ENCODE measurements around the gene UNC45A. TPM values are rescaled to one million over a fixed set of nuclear protein-coding genes. Genes with fewer than 3 reads are reported as not detected.

The UNC45A gene
- polyA plus RNA-seq, 6 donors from 2014 or later, result 54.9 to 76.1 (median 60.9) TPM

GRCh38 chr15:90959894-90960293 is 24.8 kb downstream of the UNC45A start:
- Mint-ChIP-seq H3K27ac (no peak overlapping the region), H3K4me1 (peaks cover 3 to 10% (median 6%) of the 10 kb centered on the region in 3 donors), H3K4me3 (peak overlapping the region in 1 of 8 donors; percentile 65), H3K27me3 (no peaks in the 10 kb centered on the region), H3K36me3 (peaks cover 10 to 15% of the 10 kb centered on the region in 2 donors), H3K9me3 (no peaks in the 10 kb centered on the region)
- DNase-seq (no peak), ATAC-seq (ENCODE audit: low read depth in 2 of 2) (no peak)

- Mint-ChIP-seq H3K4me1 (peaks cover 3 to 10% (median 6%) of the 10 kb centered on the region in 3 donors), H3K4me3 (no peak overlapping the region), H3K27ac (peak overlapping the region in 1 of 6 donors; percentile 24), H3K36me3 (peaks cover 10 to 15% of the 10 kb centered on the region in 2 donors), H3K27me3 (no peaks in the 10 kb centered on the region), H3K9me3 (no peaks in the 10 kb centered on the region)
- DNase-seq (no peak), ATAC-seq (ENCODE audit: low read depth in 2 of 2) (no peak)
Measured at GRCh38 chr15:90960298-90961091, 25.4 kb downstream of the UNC45A start.

GRCh38 chr15:90962021-90962420 is 26.9 kb downstream of the UNC45A start:
- Mint-ChIP-seq H3K4me1 (peaks cover 3 to 6% (median 5%) of the 10 kb centered on the region in 3 donors), H3K27me3 (no peaks in the 10 kb centered on the region), H3K27ac (peak overlapping the region in 1 of 6 donors; percentile 75), H3K4me3 (no peak overlapping the region), H3K36me3 (peaks cover 10 to 15% of the 10 kb centered on the region in 2 donors), H3K9me3 (no peaks in the 10 kb centered on the region)
- ATAC-seq (ENCODE audit: low read depth in 2 of 2), result no peak
- DNase-seq, result no peak

- DNase-seq (no peak), ATAC-seq (ENCODE audit: low read depth in 2 of 2) (no peak)
- Mint-ChIP-seq H3K4me1 (no peaks in the 10 kb centered on the region), H3K36me3 (peaks cover 3 to 5% of the 10 kb centered on the region in 2 donors), H3K4me3 (no peak overlapping the region), H3K27ac (peak overlapping the region in 1 of 6 donors; percentile 9), H3K27me3 (no peaks in the 10 kb centered on the region), H3K9me3 (no peaks in the 10 kb centered on the region)
Measured at GRCh38 chr15:90966262-90966661, 31.2 kb downstream of the UNC45A start.

GRCh38 chr15:90967206-90967605 is 32.1 kb downstream of the UNC45A start:
- Mint-ChIP-seq H3K27me3 (no peaks in the 10 kb centered on the region), H3K9me3 (no peaks in the 10 kb centered on the region), H3K27ac (no peak overlapping the region), H3K4me1 (no peaks in the 10 kb centered on the region), H3K36me3 (peaks cover 0 to 4% of the 10 kb centered on the region in 2 donors), H3K4me3 (no peak overlapping the region)
- DNase-seq (no peak), ATAC-seq (ENCODE audit: low read depth in 2 of 2) (no peak)

- H3K36me3 Mint-ChIP-seq, result peaks cover 0 to under 1% of the 10 kb centered on the region in 2 donors
- no peaks in the 10 kb centered on the region for H3K4me1 Mint-ChIP-seq
- H3K9me3 Mint-ChIP-seq, result no peaks in the 10 kb centered on the region
- H3K27me3 Mint-ChIP-seq, result no peaks in the 10 kb centered on the region
- H3K27ac Mint-ChIP-seq, result no peak overlapping the region
- DNase-seq, result no peak
- no peak overlapping the region for H3K4me3 Mint-ChIP-seq
- ATAC-seq (ENCODE audit: low read depth in 2 of 2), result no peak
Measured at GRCh38 chr15:90968434-90968833, 33.3 kb downstream of the UNC45A start.

- Mint-ChIP-seq H3K4me3 (no peak overlapping the region), H3K36me3 (peaks cover 0 to 8% of the 10 kb centered on the region in 2 donors), H3K27me3 (no peaks in the 10 kb centered on the region), H3K27ac (peak overlapping the region in 2 of 6 donors; percentile 46 to 67), H3K9me3 (no peaks in the 10 kb centered on the region), H3K4me1 (no peaks in the 10 kb centered on the region)
- ATAC-seq (ENCODE audit: low read depth in 2 of 2) (no peak), DNase-seq (no peak)
Measured at GRCh38 chr15:90970274-90970673, 35.2 kb downstream of the UNC45A start.

- Mint-ChIP-seq H3K9me3 (no peaks in the 10 kb centered on the region), H3K36me3 (peaks cover 0 to 8% of the 10 kb centered on the region in 2 donors), H3K27me3 (no peaks in the 10 kb centered on the region), H3K4me1 (no peaks in the 10 kb centered on the region), H3K27ac (no peak overlapping the region), H3K4me3 (no peak overlapping the region)
- no peak for DNase-seq
- no peak for ATAC-seq (ENCODE audit: low read depth in 2 of 2)
Measured at GRCh38 chr15:90972133-90972532, 37.0 kb downstream of the UNC45A start.

- H3K36me3 Mint-ChIP-seq, result peaks cover 0 to 8% of the 10 kb centered on the region in 2 donors
- H3K27ac Mint-ChIP-seq, result peak overlapping the region in 2 of 6 donors; percentile 66
- peak overlapping the region in 1 of 8 donors; percentile 61 for H3K4me3 Mint-ChIP-seq
- no peaks in the 10 kb centered on the region for H3K27me3 Mint-ChIP-seq
- ATAC-seq (ENCODE audit: low read depth in 2 of 2) (no peak), DNase-seq (no peak)
- no peaks in the 10 kb centered on the region for H3K4me1 Mint-ChIP-seq
- H3K9me3 Mint-ChIP-seq, result no peaks in the 10 kb centered on the region
Measured at GRCh38 chr15:90974216-90974615, 39.1 kb downstream of the UNC45A start.

- DNase-seq, result no peak
- Mint-ChIP-seq H3K36me3 (peaks cover 0 to 3% of the 10 kb centered on the region in 2 donors), H3K27me3 (no peaks in the 10 kb centered on the region), H3K4me3 (no peak overlapping the region), H3K9me3 (no peaks in the 10 kb centered on the region), H3K4me1 (peaks cover 11 to 28% (median 14%) of the 10 kb centered on the region in 3 donors), H3K27ac (no peak overlapping the region)
- no peak for ATAC-seq (ENCODE audit: low read depth in 2 of 2)
Measured at GRCh38 chr15:90979582-90979981, 44.5 kb downstream of the UNC45A start.

GRCh38 chr15:90981681-90982080 is 46.6 kb downstream of the UNC45A start:
- peak overlapping the region in 4 of 6 donors; percentile 21 to 78 (median 32) for H3K27ac Mint-ChIP-seq
- DNase-seq (peak; percentile 29), ATAC-seq (ENCODE audit: low read depth in 2 of 2) (peak; percentile 86 to 87)
- peaks cover 11 to 29% (median 14%) of the 10 kb centered on the region in 3 donors for H3K4me1 Mint-ChIP-seq
- no peaks in the 10 kb centered on the region for H3K9me3 Mint-ChIP-seq
- peak overlapping the region in 6 of 8 donors; percentile 8 to 71 (median 37) for H3K4me3 Mint-ChIP-seq
- no peaks in the 10 kb centered on the region for H3K36me3 Mint-ChIP-seq
- H3K27me3 Mint-ChIP-seq, result no peaks in the 10 kb centered on the region

- ATAC-seq (ENCODE audit: low read depth in 2 of 2) (peak; percentile 14 to 20), DNase-seq (no peak)
- H3K9me3 Mint-ChIP-seq, result no peaks in the 10 kb centered on the region
- H3K4me1 Mint-ChIP-seq, result peaks cover 11 to 34% (median 14%) of the 10 kb centered on the region in 3 donors
- peak overlapping the region in 3 of 6 donors; percentile 3 to 43 (median 22) for H3K27ac Mint-ChIP-seq
- H3K36me3 Mint-ChIP-seq, result no peaks in the 10 kb centered on the region
- peak overlapping the region in 6 of 8 donors; percentile 8 to 71 (median 37) for H3K4me3 Mint-ChIP-seq
- H3K27me3 Mint-ChIP-seq, result no peaks in the 10 kb centered on the region
Measured at GRCh38 chr15:90982135-90982534, 47.0 kb downstream of the UNC45A start.

GRCh38 chr15:90986790-90987507 is 51.9 kb downstream of the UNC45A start:
- H3K27me3 Mint-ChIP-seq, result no peaks in the 10 kb centered on the region
- peaks cover 8 to 26% (median 13%) of the 10 kb centered on the region in 3 donors for H3K4me1 Mint-ChIP-seq
- no peak for ATAC-seq (ENCODE audit: low read depth in 2 of 2)

More at GRCh38 chr15:90986790-90987507, 51.9 kb downstream of the UNC45A start:
- Mint-ChIP-seq H3K36me3 (no peaks in the 10 kb centered on the region), H3K4me3 (peak overlapping the region in 2 of 8 donors; percentile 15 to 20), H3K9me3 (no peaks in the 10 kb centered on the region), H3K27ac (peak overlapping the region in 1 of 6 donors; percentile 47)
- DNase-seq, result no peak
